SW 1271 (cell line): Measurements from ENCODE around the gene DNAH1.

Experiments
- DNase-seq, 2 experiments: peaks; one replicate each; lab custom pipeline; 2025; lab: John Stamatoyannopoulos, UW

DNAH1 gene

GRCh38 chr3:52311576-52312119 is 4.5 kb upstream of the DNAH1 start:
- DNase-seq = no peak

- DNase-seq = no peak
These were observed 2.8 kb upstream of the DNAH1 start for GRCh38 chr3:52313188-52313773.

- DNase-seq = no peak
These were observed 2.3 kb upstream of the DNAH1 start for GRCh38 chr3:52313774-52314188.

- DNase-seq = no peak
These were observed 1.6 kb upstream of the DNAH1 start for GRCh38 chr3:52314489-52314888.

- DNase-seq = no peak
These were observed 1.1 kb upstream of the DNAH1 start for GRCh38 chr3:52315006-52315405.

- no peak for DNase-seq
These were observed 1.3 kb downstream of the DNAH1 start for GRCh38 chr3:52317208-52318000.

GRCh38 chr3:52318186-52318816 is 2.2 kb downstream of the DNAH1 start:
- no peak for DNase-seq

GRCh38 chr3:52319921-52320595 is 3.9 kb downstream of the DNAH1 start:
- no peak for DNase-seq

GRCh38 chr3:52321481-52321880 is 5.4 kb downstream of the DNAH1 start:
- DNase-seq = no peak

- no peak for DNase-seq
These were observed 6.3 kb downstream of the DNAH1 start for GRCh38 chr3:52322466-52322865.

GRCh38 chr3:52323526-52324295 is 7.6 kb downstream of the DNAH1 start:
- DNase-seq = no peak

- no peak for DNase-seq
These were observed 8.6 kb downstream of the DNAH1 start for GRCh38 chr3:52324676-52325075.

GRCh38 chr3:52325686-52326085 is 9.6 kb downstream of the DNAH1 start:
- no peak for DNase-seq

- no peak for DNase-seq
These were observed 10.9 kb downstream of the DNAH1 start for GRCh38 chr3:52326976-52327375.

- no peak for DNase-seq
These were observed 11.6 kb downstream of the DNAH1 start for GRCh38 chr3:52327486-52328290.

- DNase-seq = no peak
These were observed 12.5 kb downstream of the DNAH1 start for GRCh38 chr3:52328536-52329080.

GRCh38 chr3:52330194-52330805 is 14.2 kb downstream of the DNAH1 start:
- DNase-seq = no peak

GRCh38 chr3:52331091-52331490 is 15.0 kb downstream of the DNAH1 start:
- no peak for DNase-seq

- DNase-seq = no peak
These were observed 15.8 kb downstream of the DNAH1 start for GRCh38 chr3:52331906-52332305.
